B cell (primary cell): ENCODE results near the gene DSG2. TPM values are rescaled to one million over a fixed set of nuclear protein-coding genes. Genes with fewer than 3 reads are reported as not detected.

ENCODE experiments used
- ATAC-seq: fragments of 200-7000 bp; cut with Tn5 transposase; one replicate; pipeline ENCODE4 v1.10.0; 2021; ENCODE audit warnings: low read depth, mild to moderate bottlenecking, moderate number of reproducible peaks, moderate library complexity
- CTCF ChIA-PET: fragments of 350-600 bp; sonication (Branson Sonifier 250); formaldehyde crosslinking; loops from one replicate; lab custom pipeline; 2021; ENCODE audit warnings: antibody characterized with exemption, inconsistent platforms; lab: Charles Lee
- POLR2A ChIA-PET: fragments of 350-600 bp; sonication (Branson Sonifier 250); formaldehyde crosslinking; loops from one replicate; lab custom pipeline; 2021; ENCODE audit warnings: antibody characterized with exemption; lab: Charles Lee
- DNase-seq: peaks from one replicate; pipeline ENCODE4 v3.0.0; 2013
- H2AFZ ChIP-seq: 2 replicates; pipeline ENCODE4 v1.6.1; 2012; ENCODE audit warnings: mild to moderate bottlenecking, low read depth, low read length; ENCODE audit not compliant: insufficient read depth, poor library complexity, severe bottlenecking
- H3K27ac ChIP-seq, 2 donors: 1 replicate in 1 of 2; 2 replicates in 1 of 2; pipeline ENCODE4 v1.5.1; 2012 to 2013; ENCODE audit warnings: low read length in 2 of 2, mild to moderate bottlenecking in 2 of 2, moderate library complexity in 1 of 2
- H3K27me3 ChIP-seq, 4 experiments: fragments of 200-600 bp in 1 of 4; sonication (generic) in 1 of 4; replicated peaks in 1 of 4; 1 replicate in 2 of 4; 2 replicates in 2 of 4; pipeline versions ENCODE4 v1.6.1 to v1.7.0; 2013 to 2016; ENCODE audit warnings: low read length in 3 of 4, mild to moderate bottlenecking in 2 of 4, mixed read lengths in 1 of 4, moderate library complexity in 1 of 4; ENCODE audit not compliant: insufficient read depth in 4 of 4, control insufficient read depth in 3 of 4; ENCODE audit errors: control extremely low read depth in 1 of 4
- H3K36me3 ChIP-seq, 2 experiments: replicated peaks in 1 of 2; 1 replicate in 1 of 2; 2 replicates in 1 of 2; pipeline versions ENCODE4 v1.6.1 to v1.7.1; 2013; ENCODE audit warnings: low read length in 1 of 2; ENCODE audit not compliant: insufficient read depth in 2 of 2, control insufficient read depth in 1 of 2; ENCODE audit errors: control extremely low read depth in 1 of 2, extremely low read depth in 1 of 2
- H3K4me1 ChIP-seq, 2 donors: fragments of 200-600 bp in 1 of 2; sonication (generic) in 1 of 2; 1 replicate in 1 of 2; 2 replicates in 1 of 2; pipeline versions ENCODE4 v1.5.1 to v1.6.1; 2013 to 2017; ENCODE audit warnings: low read length in 2 of 2; ENCODE audit not compliant: control insufficient read depth in 2 of 2, insufficient read depth in 2 of 2
- H3K4me2 ChIP-seq: replicated peaks from 2 replicates; pipeline ENCODE3; 2012; ENCODE audit warnings: mild to moderate bottlenecking, low read depth, low read length; ENCODE audit not compliant: poor library complexity, severe bottlenecking
- H3K4me3 ChIP-seq, 5 experiments: fragments of 200-600 bp in 1 of 5; sonication (generic) in 1 of 5; 1 replicate in 3 of 5; 2 replicates in 2 of 5; pipeline versions ENCODE4 v1.5.1 to v1.7.0; 2011 to 2016; ENCODE audit warnings: low read length in 4 of 5, mild to moderate bottlenecking in 4 of 5, low read depth in 2 of 5, control low read depth in 1 of 5, moderate library complexity in 1 of 5; ENCODE audit not compliant: insufficient read depth in 1 of 5; ENCODE audit errors: control extremely low read depth in 1 of 5, extremely low read depth in 1 of 5
- H3K79me2 ChIP-seq: fragments of 200-600 bp; sonication (generic); one replicate; pipeline ENCODE4 v1.6.0; 2016; ENCODE audit warnings: low read length; ENCODE audit not compliant: control insufficient read depth, insufficient read depth
- H3K9ac ChIP-seq: fragments of 200-600 bp; sonication (generic); 2 replicates; pipeline ENCODE4 v1.6.1; 2017; ENCODE audit warnings: mild to moderate bottlenecking, low read length, moderate library complexity
- H3K9me3 ChIP-seq, 3 donors: one replicate each; pipeline versions ENCODE4 v1.6.1 to v1.7.1; 2013; ENCODE audit warnings: low read length in 2 of 3; ENCODE audit not compliant: control insufficient read depth in 2 of 3, insufficient read depth in 1 of 3; ENCODE audit errors: control extremely low read depth in 1 of 3
- H4K20me1 ChIP-seq: 2 replicates; pipeline ENCODE4 v1.6.0; 2012; ENCODE audit warnings: mild to moderate bottlenecking, low read length; ENCODE audit not compliant: insufficient read depth, control insufficient read depth, poor library complexity, severe bottlenecking
- H3K27ac Mint-ChIP-seq: one replicate; pipeline ENCODE4 v1.8.0; 2021; ENCODE audit warnings: mixed read lengths
- H3K27me3 Mint-ChIP-seq: one replicate; pipeline ENCODE4 v1.8.0; 2021; ENCODE audit warnings: mixed read lengths
- H3K4me1 Mint-ChIP-seq: one replicate; pipeline ENCODE4 v1.8.0; 2021; ENCODE audit warnings: mixed read lengths
- H3K4me3 Mint-ChIP-seq: one replicate; pipeline ENCODE4 v1.8.0; 2021; ENCODE audit warnings: mixed read lengths
- H3K9me3 Mint-ChIP-seq: one replicate; pipeline ENCODE4 v1.8.0; 2022; ENCODE audit warnings: mixed read lengths; ENCODE audit not compliant: insufficient read depth
- EZH2 ChIP-seq: IDR thresholded peaks from 2 replicates; pipeline ENCODE4 v1.6.1; 2012; ENCODE audit warnings: borderline replicate concordance, low read depth, mild to moderate bottlenecking, moderate library complexity, low read length; ENCODE audit not compliant: insufficient read depth, poor library complexity, severe bottlenecking
- WGBS: methylation state at CpG from one replicate; pipeline ENCODE4 v1.1.5; 2013; ENCODE audit warnings: missing lambda C conversion rate; ENCODE audit not compliant: insufficient coverage; 5-methylcytosine and 5-hydroxymethylcytosine counted together
- intact Hi-C: fragments of 100-400 bp; cut with micrococcal nuclease; formaldehyde crosslinking; loops from one replicate; pipeline ENCODE4 v1.10.0; 2022
- polyA plus RNA-seq: library from polyadenylated mRNA; depleted of rRNA; stranded (reverse); fragments of >200 nt; gene quantifications from 2 replicates; pipeline ENCODE4 v1.2.3, GENCODE V29; 2012
- total RNA-seq, 2 donors: library from RNA; stranded (reverse); fragments of 120-200 nt in 1 of 2; gene quantifications; 1 replicate in 1 of 2; 2 replicates in 1 of 2; pipeline versions ENCODE4 v1.2.3 to v1.2.4, GENCODE V29; 2013 to 2022
- TF ChIP-seq, protein P1 (sequence below): fragments of 200-600 bp; IDR thresholded peaks from one replicate; pipeline ENCODE4 v1.8.0; 2022; ENCODE audit warnings: antibody characterized with exemption, mild to moderate bottlenecking

Gene DSG2
- total and polyA plus RNA-seq, 2 donors (not counting 1 experiment from before 2014, with no cell fraction given), result not detected

DNA sequence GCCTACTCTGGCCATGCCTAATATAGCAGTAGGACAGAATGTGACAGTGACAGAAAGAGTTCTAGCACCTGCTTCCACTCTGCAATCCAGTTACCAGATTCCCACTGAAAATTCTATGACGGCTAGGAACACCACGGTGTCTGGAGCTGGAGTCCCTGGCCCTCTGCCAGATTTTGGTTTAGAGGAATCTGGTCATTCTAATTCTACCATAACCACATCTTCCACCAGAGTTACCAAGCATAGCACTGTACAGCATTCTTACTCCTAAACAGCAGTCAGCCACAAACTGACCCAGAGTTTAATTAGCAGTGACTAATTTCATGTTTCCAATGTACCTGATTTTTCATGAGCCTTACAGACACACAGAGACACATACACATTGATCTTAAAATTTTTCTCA lies 48.5 kb downstream of the DSG2 start:
- no CpG with 5 or more reads among the region's 2 CpGs for WGBS
- Histone ChIP-seq H3K4me3 (no peak overlapping the region), H2AFZ (no peak overlapping the region), H3K79me2 (no peaks in the 10 kb centered on the region), H3K4me2 (no peak overlapping the region), H3K4me1 (no peaks in the 10 kb centered on the region), H3K27ac (no peak overlapping the region), H3K9ac (no peak overlapping the region), H3K9me3 (no peaks in the 10 kb centered on the region), H4K20me1 (no peaks in the 10 kb centered on the region), H3K27me3 (no peaks in the 10 kb centered on the region), H3K36me3 (no peaks in the 10 kb centered on the region)
- ChIA-PET POLR2A (no interaction called here), CTCF (interaction anchor here (3.2 kb wide), 1 partner anchor 176 kb away, joined by 10 read pairs; no protein-coding TSS in a partner anchor)
- no peak for TF ChIP-seq EZH2
- TF ChIP-seq, protein P1, sequence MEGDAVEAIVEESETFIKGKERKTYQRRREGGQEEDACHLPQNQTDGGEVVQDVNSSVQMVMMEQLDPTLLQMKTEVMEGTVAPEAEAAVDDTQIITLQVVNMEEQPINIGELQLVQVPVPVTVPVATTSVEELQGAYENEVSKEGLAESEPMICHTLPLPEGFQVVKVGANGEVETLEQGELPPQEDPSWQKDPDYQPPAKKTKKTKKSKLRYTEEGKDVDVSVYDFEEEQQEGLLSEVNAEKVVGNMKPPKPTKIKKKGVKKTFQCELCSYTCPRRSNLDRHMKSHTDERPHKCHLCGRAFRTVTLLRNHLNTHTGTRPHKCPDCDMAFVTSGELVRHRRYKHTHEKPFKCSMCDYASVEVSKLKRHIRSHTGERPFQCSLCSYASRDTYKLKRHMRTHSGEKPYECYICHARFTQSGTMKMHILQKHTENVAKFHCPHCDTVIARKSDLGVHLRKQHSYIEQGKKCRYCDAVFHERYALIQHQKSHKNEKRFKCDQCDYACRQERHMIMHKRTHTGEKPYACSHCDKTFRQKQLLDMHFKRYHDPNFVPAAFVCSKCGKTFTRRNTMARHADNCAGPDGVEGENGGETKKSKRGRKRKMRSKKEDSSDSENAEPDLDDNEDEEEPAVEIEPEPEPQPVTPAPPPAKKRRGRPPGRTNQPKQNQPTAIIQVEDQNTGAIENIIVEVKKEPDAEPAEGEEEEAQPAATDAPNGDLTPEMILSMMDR, result no peak
- H3K4me3 Mint-ChIP-seq, result no peak overlapping the region
- no peaks in the 10 kb centered on the region for H3K4me1 Mint-ChIP-seq
- no peak for DNase-seq
- ATAC-seq, result no peak
- H3K27me3 Mint-ChIP-seq, result no peaks in the 10 kb centered on the region
- no peak overlapping the region for H3K27ac Mint-ChIP-seq
- intact Hi-C loops, result no loop called here
- no peaks in the 10 kb centered on the region for H3K9me3 Mint-ChIP-seq

DNA sequence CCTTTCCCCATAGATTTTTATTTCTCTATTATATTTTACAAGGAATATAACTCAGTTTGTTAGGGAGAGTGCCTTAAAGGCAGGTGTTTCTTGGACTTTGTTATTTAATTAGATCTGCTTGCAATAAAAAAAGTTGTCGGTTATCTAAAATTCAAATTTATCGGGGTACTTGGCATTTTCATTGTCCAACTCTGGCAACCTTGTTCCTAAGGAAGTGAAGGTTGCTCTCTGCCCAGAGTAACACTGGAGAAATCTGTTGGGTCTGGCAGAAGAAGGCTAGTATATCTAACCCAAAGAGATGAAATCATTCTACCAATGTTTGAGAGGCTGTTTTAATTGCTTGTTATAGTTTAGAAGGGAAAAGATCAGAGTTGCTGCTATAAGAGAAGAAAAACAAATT lies 50.9 kb downstream of the DSG2 start:
- H3K79me2 ChIP-seq, result no peaks in the 10 kb centered on the region
- no peaks in the 10 kb centered on the region for H3K9me3 ChIP-seq
- ChIA-PET CTCF (interaction anchor here (1.3 to 3.2 kb wide), 3 partner anchors 15 to 174 kb away, joined by 3 to 10 read pairs (median 3); no protein-coding TSS in a partner anchor), POLR2A (no interaction called here)
- no peaks in the 10 kb centered on the region for H4K20me1 ChIP-seq
- no peak overlapping the region for H3K4me3 ChIP-seq
- H3K9ac ChIP-seq, result no peak overlapping the region
- WGBS, result no CpG with 5 or more reads among the region's 2 CpGs
- no peaks in the 10 kb centered on the region for H3K9me3 Mint-ChIP-seq
- ATAC-seq (no peak), DNase-seq (no peak)
- H3K27ac ChIP-seq, result no peak overlapping the region
- no peaks in the 10 kb centered on the region for H3K36me3 ChIP-seq
- H3K4me1 ChIP-seq, result no peaks in the 10 kb centered on the region
- intact Hi-C loops, result no loop called here
- TF ChIP-seq, protein P1, result no peak
- TF ChIP-seq EZH2, result no peak
- no peak overlapping the region for H3K4me2 ChIP-seq
- H3K27ac Mint-ChIP-seq, result no peak overlapping the region
- no peak overlapping the region for H2AFZ ChIP-seq
- H3K4me3 Mint-ChIP-seq, result no peak overlapping the region
- H3K4me1 Mint-ChIP-seq, result no peaks in the 10 kb centered on the region
- peaks cover 0 to 2% (median 0%) of the 10 kb centered on the region in 4 experiments for H3K27me3 ChIP-seq
- peaks cover 5% of the 10 kb centered on the region for H3K27me3 Mint-ChIP-seq
